KG1 (cell line): ENCODE results near the gene SCYGR4.
"Not testable (repeated sequence)": the region's sequence is repeated elsewhere in the genome, so short reads cannot be mapped to it uniquely, and the experiment has no call there.

Experiments
- DNase-seq: peaks from one replicate; lab custom pipeline; 2025; lab: John Stamatoyannopoulos, UW

The SCYGR4 gene

DNA sequence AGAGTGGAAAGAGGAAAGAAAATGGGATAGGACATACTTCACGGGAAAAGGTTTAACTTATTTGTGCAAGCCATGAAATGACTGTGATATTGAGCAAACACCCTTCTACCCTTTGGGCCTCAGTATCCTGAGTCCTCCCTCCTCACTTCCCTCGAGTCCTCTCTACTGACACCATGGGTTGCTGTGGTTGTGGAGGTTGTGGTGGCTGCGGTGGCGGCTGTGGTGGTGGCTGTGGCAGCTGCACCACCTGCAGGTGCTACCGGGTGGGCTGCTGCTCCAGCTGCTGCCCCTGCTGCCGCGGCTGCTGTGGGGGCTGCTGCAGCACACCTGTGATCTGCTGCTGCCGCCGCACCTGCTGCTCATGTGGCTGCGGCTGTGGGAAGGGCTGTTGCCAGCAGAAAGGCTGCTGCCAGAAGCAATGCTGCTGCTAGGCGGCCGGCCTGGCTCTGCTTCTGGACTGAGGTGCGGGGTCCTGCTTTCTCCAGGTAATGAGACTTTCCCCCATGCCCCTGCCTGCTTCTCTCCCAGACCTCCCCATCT, 49.4 kb downstream of the SCYGR4 start, which contains the start of gene SCYGR5:
Gene SCYGR5, plus strand, starts transcription at position 174 of the 540 bp plus-strand sequence. Its CDS starts 0 bp downstream, at position 174.
- DNase-seq: not testable (repeated sequence)
